ENCODE results near the gene HTRA3. TPM values are rescaled to one million over a fixed set of nuclear protein-coding genes. Genes with fewer than 3 reads are reported as not detected.
A peak's percentile ranks its signal among the peaks of the same experiment; 100 is the strongest.

HTRA3 gene
- total RNA-seq, 4 donors from 2014 or later, result 4.0 to 18.2 (median 11.4) TPM

- 90 to 91% methylated on average over 19 of the region's 19 CpGs for WGBS, 2 donors
- no peak overlapping the region for H3K4me3 ChIP-seq (ENCODE audit: low read depth, poor library complexity, severe bottlenecking)
- intact Hi-C loops (cut with DNase I; ENCODE audit: low total_unique reads), result no loop called here
- DNase-seq (ENCODE audit: low spot score in 2 of 2), result peak in 1 of 2 donors; percentile 68
- no peak for TF ChIP-seq POLR2A (IDR thresholded peaks at IDR 0.05)
- TF ChIP-seq CTCF (IDR thresholded peaks at IDR 0.05), result no peak
Observed at GRCh38 chr4:8291701-8292477, 22.3 kb downstream of the HTRA3 start.

DNA sequence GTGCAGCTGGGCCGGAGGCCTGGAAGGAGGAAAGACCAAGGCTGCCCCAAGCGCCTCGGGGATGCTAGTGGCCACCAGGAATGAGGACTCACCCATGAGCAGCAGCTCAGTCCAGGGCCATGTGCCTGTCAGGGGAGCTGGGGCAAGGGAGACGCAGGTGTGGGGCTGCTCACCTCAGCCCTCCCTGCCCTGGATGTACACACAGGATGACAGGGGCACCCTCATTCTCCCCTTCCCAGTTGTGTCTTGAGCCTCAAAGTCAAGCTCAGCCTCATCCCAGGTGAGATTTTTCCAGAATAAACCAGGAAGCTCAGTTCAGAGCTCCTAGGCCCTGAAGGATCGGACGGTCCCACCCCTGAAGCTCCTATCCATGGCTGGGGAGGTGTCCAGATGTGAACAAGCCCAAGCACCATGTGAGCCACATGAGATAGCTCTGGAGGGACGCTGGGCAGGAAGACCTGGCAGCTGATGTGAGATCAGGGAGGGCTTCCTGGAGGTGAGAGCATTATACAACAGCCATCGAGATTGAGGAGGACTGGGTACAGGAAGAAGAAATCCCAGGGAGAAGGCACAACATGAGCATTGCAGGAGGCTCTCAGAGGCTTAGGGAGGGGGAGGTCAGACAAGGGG, 23.0 kb downstream of the HTRA3 start:
- TF ChIP-seq POLR2A (IDR thresholded peaks at IDR 0.05) (no peak), CTCF (IDR thresholded peaks at IDR 0.05) (no peak)
- 73 to 87% methylated on average over 8 of the region's 8 CpGs for WGBS, 2 donors
- intact Hi-C loops (cut with DNase I; ENCODE audit: low total_unique reads), result no loop called here
- peak in 1 of 2 donors; percentile 73 for DNase-seq (ENCODE audit: low spot score in 2 of 2)
- H3K4me3 ChIP-seq (ENCODE audit: low read depth, poor library complexity, severe bottlenecking), result no peak overlapping the region

DNA sequence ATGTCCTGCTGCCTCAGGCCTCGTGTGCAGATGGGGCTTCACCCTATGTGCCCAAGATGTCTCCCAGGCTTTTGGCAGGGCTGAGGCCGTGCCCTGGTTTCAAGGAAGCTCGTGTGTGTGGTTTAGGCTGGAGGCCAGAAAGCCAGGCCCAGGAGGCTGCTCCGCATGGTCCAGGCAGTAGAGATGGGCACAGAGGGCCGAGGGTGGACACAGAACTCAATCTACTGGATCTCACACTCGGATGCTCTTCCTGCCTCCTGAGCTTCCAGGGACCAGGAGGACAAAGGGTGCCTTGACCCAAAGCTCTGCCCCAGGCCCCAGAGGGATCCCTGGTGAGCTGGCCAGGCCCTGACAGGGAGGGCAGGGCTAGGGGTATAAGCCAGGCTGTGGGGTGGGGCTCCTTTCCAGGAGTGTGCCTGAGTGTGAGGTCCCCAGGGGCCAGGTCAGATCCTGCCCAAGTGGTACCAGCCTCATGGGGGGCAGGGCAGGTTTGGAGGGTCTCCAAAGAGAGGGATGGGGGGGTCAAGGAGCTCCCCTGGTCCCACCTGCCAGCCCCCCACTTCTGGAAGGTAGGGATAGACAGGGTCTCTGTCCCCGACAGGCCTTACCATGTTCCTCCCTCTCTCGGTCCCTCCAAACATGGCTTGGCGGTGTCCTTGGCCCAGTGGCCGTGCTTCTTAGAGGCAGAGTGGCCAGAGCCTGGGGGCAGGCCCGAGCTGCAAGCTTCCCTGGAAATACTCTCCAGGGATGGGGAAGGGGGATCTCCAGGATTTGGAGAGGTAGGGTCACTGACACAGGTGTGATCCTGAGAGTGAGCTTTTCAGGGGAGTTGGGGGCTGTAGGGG, 23.8 kb downstream of the HTRA3 start:
- intact Hi-C loops (cut with DNase I; ENCODE audit: low total_unique reads), result no loop called here
- no peak overlapping the region for H3K4me3 ChIP-seq (ENCODE audit: low read depth, poor library complexity, severe bottlenecking)
- 61 to 82% methylated on average over 9 to 11 of the region's 11 CpGs for WGBS, 2 donors
- TF ChIP-seq POLR2A (IDR thresholded peaks at IDR 0.05) (no peak), CTCF (IDR thresholded peaks at IDR 0.05) (no peak)
- DNase-seq (ENCODE audit: low spot score in 2 of 2), result peak in 1 of 2 donors; percentile 79

- peak in 1 of 2 donors; percentile 65 for DNase-seq (ENCODE audit: low spot score in 2 of 2)
- intact Hi-C loops (cut with DNase I; ENCODE audit: low total_unique reads), result no loop called here
- WGBS, 2 donors, result 84 to 96% methylated on average over 9 of the region's 9 CpGs
- TF ChIP-seq POLR2A (IDR thresholded peaks at IDR 0.05), result no peak
- TF ChIP-seq CTCF (IDR thresholded peaks at IDR 0.05), result no peak
- no peak overlapping the region for H3K4me3 ChIP-seq (ENCODE audit: low read depth, poor library complexity, severe bottlenecking)
Observed at GRCh38 chr4:8294036-8294435, 24.5 kb downstream of the HTRA3 start.

DNA sequence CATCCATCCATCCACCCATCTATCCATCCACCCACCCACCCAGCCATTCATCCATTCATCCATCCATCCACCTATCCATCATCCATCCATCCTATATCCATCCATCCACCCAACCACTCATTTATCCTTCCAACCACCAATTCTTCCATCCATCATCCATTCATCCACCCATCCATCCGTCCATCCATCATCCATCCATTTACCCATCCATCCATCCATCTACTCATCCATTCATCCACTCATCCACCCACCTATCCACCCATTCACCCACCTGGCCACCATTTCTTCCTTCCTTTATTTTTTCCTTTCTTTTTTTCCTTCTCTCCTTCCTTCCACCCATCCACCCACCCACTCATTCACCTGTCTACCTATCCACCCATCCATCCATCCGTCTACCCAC, 25.2 kb downstream of the HTRA3 start:
- no peak for TF ChIP-seq POLR2A (IDR thresholded peaks at IDR 0.05)
- no peak for TF ChIP-seq CTCF (IDR thresholded peaks at IDR 0.05)
- no peak overlapping the region for H3K4me3 ChIP-seq (ENCODE audit: low read depth, poor library complexity, severe bottlenecking)
- 87 to 95% methylated on average over 2 of the region's 2 CpGs for WGBS, 2 donors
- DNase-seq (ENCODE audit: low spot score in 2 of 2), result no peak
- intact Hi-C loops (cut with DNase I; ENCODE audit: low total_unique reads), result no loop called here

Measured in lower leg skin (tissue), 4 donors.